Fibroblast of skin of right quadriceps (primary cell): ENCODE data around the gene MT1G.
"Not testable (repeated sequence)": the region's sequence is repeated elsewhere in the genome, so short reads cannot be mapped to it uniquely, and the experiment has no call there.

Experiments
- DNase-seq: peaks from one replicate; pipeline ENCODE4 v3.0.0-alpha.2; 2013

Gene MT1G

GRCh38 chr16:56684256-56684925 lies 16.5 kb upstream of the MT1G start:
- DNase-seq, result no peak

- DNase-seq, result no peak
Measured at GRCh38 chr16:56683424-56684172, 15.7 kb upstream of the MT1G start.

- no peak for DNase-seq
Measured at GRCh38 chr16:56682703-56683397, 15.0 kb upstream of the MT1G start.

- DNase-seq, result peak; percentile 92
Measured at GRCh38 chr16:56681939-56682702, 14.3 kb upstream of the MT1G start, which contains the start of gene MT1X. Gene MT1X (plus strand): TSS chr16:56682470. CDS start chr16:56682541, 71 bp downstream.

- no peak for DNase-seq
Measured at GRCh38 chr16:56679818-56680217, 12.0 kb upstream of the MT1G start.

- no peak for DNase-seq
Measured at GRCh38 chr16:56679078-56679730, 11.3 kb upstream of the MT1G start.

- no peak for DNase-seq
Measured at GRCh38 chr16:56677474-56677873, 9.6 kb upstream of the MT1G start.

GRCh38 chr16:56675685-56676210 lies 7.9 kb upstream of the MT1G start:
- no peak for DNase-seq

GRCh38 chr16:56674570-56674969 lies 6.7 kb upstream of the MT1G start:
- DNase-seq, result not testable (repeated sequence)

GRCh38 chr16:56673921-56674320 lies 6.1 kb upstream of the MT1G start:
- peak; percentile 30 for DNase-seq

GRCh38 chr16:56672761-56673536 lies 5.1 kb upstream of the MT1G start:
- DNase-seq, result peak; percentile 40

GRCh38 chr16:56672171-56672570 lies 4.3 kb upstream of the MT1G start:
- not testable (repeated sequence) for DNase-seq

GRCh38 chr16:56671691-56672090 lies 3.8 kb upstream of the MT1G start:
- peak; percentile 9 for DNase-seq

GRCh38 chr16:56670620-56670934 lies 2.7 kb upstream of the MT1G start:
- DNase-seq, result no peak

- no peak for DNase-seq
Measured at GRCh38 chr16:56669840-56670619, 2.2 kb upstream of the MT1G start.

- DNase-seq, result no peak
Measured at GRCh38 chr16:56669005-56669839, 1.4 kb upstream of the MT1G start, which contains the start of gene MT1H. Gene MT1H (plus strand): TSS chr16:56669814. CDS start chr16:56669885, 71 bp downstream.

GRCh38 chr16:56665286-56666261 lies 2.3 kb downstream of the MT1G start:
- not testable (repeated sequence) for DNase-seq

GRCh38 chr16:56664506-56664905 lies 3.4 kb downstream of the MT1G start:
- DNase-seq, result no peak
